SU-DHL-6 (cell line): Measurements from ENCODE around the gene TAF9B.

ENCODE experiments used
- H2AFZ ChIP-seq: fragments of 200-600 bp; sonication (generic); 2 replicates; pipeline ENCODE4 v1.6.1; 2014; ENCODE audit warnings: low read depth, mild to moderate bottlenecking, moderate library complexity, mixed read lengths, antibody characterized with exemption, low read length; ENCODE audit not compliant: severe bottlenecking
- H3F3A ChIP-seq: fragments of 200-600 bp; shearing (Covaris generic); 2 replicates; pipeline ENCODE4 v1.6.0; 2016; ENCODE audit warnings: antibody characterized with exemption, mild to moderate bottlenecking; ENCODE audit not compliant: insufficient read depth
- H3K27ac ChIP-seq: fragments of 200-600 bp; sonication (generic); 2 replicates; pipeline ENCODE4 v1.5.1; 2016; ENCODE audit warnings: low read depth, mild to moderate bottlenecking, low read length, moderate library complexity, mixed read lengths
- H3K27me3 ChIP-seq: fragments of 200-600 bp; sonication (generic), shearing (Covaris generic); 2 replicates; pipeline ENCODE4 v1.6.0; 2014; ENCODE audit warnings: mild to moderate bottlenecking, low read length
- H3K36me3 ChIP-seq: fragments of 200-600 bp; sonication (generic); 2 replicates; pipeline ENCODE4 v1.6.1; 2014; ENCODE audit warnings: mild to moderate bottlenecking, low read length, mixed read lengths
- H3K4me2 ChIP-seq: fragments of 300-600, 200-600 bp; shearing (Covaris generic), sonication (generic); 2 replicates; pipeline ENCODE4 v1.6.0; 2014; ENCODE audit warnings: low read length, low read depth, mild to moderate bottlenecking; ENCODE audit not compliant: poor library complexity, severe bottlenecking
- H3K4me3 ChIP-seq: fragments of 200-600 bp; sonication (generic); 2 replicates; pipeline ENCODE4 v1.5.1; 2014; ENCODE audit warnings: antibody characterized with exemption, low read length, mild to moderate bottlenecking, mixed read lengths; ENCODE audit not compliant: insufficient read depth, poor library complexity, severe bottlenecking
- H3K79me2 ChIP-seq: fragments of 200-600 bp; sonication (generic); 2 replicates; pipeline ENCODE4 v1.6.1; 2014; ENCODE audit warnings: mild to moderate bottlenecking, low read length, moderate library complexity; ENCODE audit not compliant: insufficient read depth
- H3K9ac ChIP-seq: fragments of 200-600 bp; sonication (generic); 2 replicates; pipeline ENCODE4 v1.7.0; 2014; ENCODE audit warnings: mild to moderate bottlenecking, low read length
- H3K9me2 ChIP-seq: fragments of 200-600 bp; sonication (generic); replicated peaks from 2 replicates; pipeline ENCODE4 v1.6.1; 2014; ENCODE audit warnings: low read length; ENCODE audit not compliant: insufficient read depth
- H3K9me3 ChIP-seq: fragments of 200-600 bp; sonication (generic); 2 replicates; pipeline ENCODE4 v1.6.1; 2014; ENCODE audit warnings: low read length, mixed read lengths; ENCODE audit not compliant: insufficient read depth
- H4K20me1 ChIP-seq: fragments of 200-600 bp; sonication (generic); 2 replicates; pipeline ENCODE4 v1.6.1; 2014; ENCODE audit warnings: low read depth, mild to moderate bottlenecking, antibody characterized with exemption, low read length, moderate library complexity, mixed read lengths
- CTCF ChIP-seq: fragments of 200-600 bp; sonication (generic); IDR thresholded peaks from one replicate; pipeline ENCODE4 v1.5.1; 2017; ENCODE audit warnings: antibody characterized with exemption, mild to moderate bottlenecking, low read length, moderate library complexity; ENCODE audit not compliant: insufficient read depth, poor library complexity, severe bottlenecking
- EZH2phosphoT487 ChIP-seq: fragments of 200-600 bp; sonication (generic), shearing (Covaris generic); conservative IDR thresholded peaks from 2 replicates; pipeline ENCODE4 v1.6.1; 2018; ENCODE audit warnings: mild to moderate bottlenecking, antibody characterized with exemption, low read length, moderate library complexity, mixed read lengths

Gene TAF9B

GRCh38 chrX:78140206-78140605, 756 bp upstream of the TAF9B start:
- H3K27ac ChIP-seq: no peak overlapping the region
- TF ChIP-seq EZH2phosphoT487: no peak
- no peak for TF ChIP-seq CTCF
- H3K9me3 ChIP-seq: no peaks in the 10 kb centered on the region
- no peak overlapping the region for H3K4me3 ChIP-seq
- H3K27me3 ChIP-seq: no peaks in the 10 kb centered on the region
- no peaks in the 10 kb centered on the region for H3K79me2 ChIP-seq
- no peak overlapping the region for H2AFZ ChIP-seq
- peak overlapping the region; percentile 72 for H3K4me2 ChIP-seq
- no peaks in the 10 kb centered on the region for H3K36me3 ChIP-seq
- no peaks in the 10 kb centered on the region for H3K9me2 ChIP-seq
- H3F3A ChIP-seq: no peaks in the 10 kb centered on the region; the same call in 1 of the 2 replicates
- no peaks in the 10 kb centered on the region for H4K20me1 ChIP-seq
- no peak overlapping the region for H3K9ac ChIP-seq

- no peak overlapping the region for H3K4me3 ChIP-seq
- no peak overlapping the region for H3K9ac ChIP-seq
- no peaks in the 10 kb centered on the region for H3K27me3 ChIP-seq
- no peaks in the 10 kb centered on the region for H3K9me2 ChIP-seq
- no peak overlapping the region for H3K4me2 ChIP-seq
- no peaks in the 10 kb centered on the region for H3K79me2 ChIP-seq
- peaks cover 29% of the 10 kb centered on the region for H3F3A ChIP-seq
- H3K36me3 ChIP-seq: peaks cover 2% of the 10 kb centered on the region; the same call in 1 of the 2 replicates
- H3K9me3 ChIP-seq: no peaks in the 10 kb centered on the region
- TF ChIP-seq CTCF (no peak), EZH2phosphoT487 (no peak)
- H3K27ac ChIP-seq: no peak overlapping the region
- no peaks in the 10 kb centered on the region for H4K20me1 ChIP-seq
- no peak overlapping the region for H2AFZ ChIP-seq
Measured at GRCh38 chrX:78133238-78133960, 6.1 kb downstream of the TAF9B start.

- Histone ChIP-seq H2AFZ (no peak overlapping the region), H3K36me3 (peaks cover 15% of the 10 kb centered on the region; the same call in 1 of the 2 replicates), H3K9me2 (no peaks in the 10 kb centered on the region), H3K27me3 (no peaks in the 10 kb centered on the region), H3K9me3 (no peaks in the 10 kb centered on the region), H4K20me1 (no peaks in the 10 kb centered on the region; the same call in 1 of the 2 replicates), H3K9ac (no peak overlapping the region), H3F3A (peaks cover 40% of the 10 kb centered on the region), H3K4me3 (no peak overlapping the region), H3K79me2 (no peaks in the 10 kb centered on the region), H3K27ac (no peak overlapping the region), H3K4me2 (no peak overlapping the region)
- TF ChIP-seq EZH2phosphoT487 (no peak), CTCF (no peak)
Measured at GRCh38 chrX:78131117-78131516, 8.3 kb downstream of the TAF9B start.
